ENCODE measurements around the gene TCF12.

DNA sequence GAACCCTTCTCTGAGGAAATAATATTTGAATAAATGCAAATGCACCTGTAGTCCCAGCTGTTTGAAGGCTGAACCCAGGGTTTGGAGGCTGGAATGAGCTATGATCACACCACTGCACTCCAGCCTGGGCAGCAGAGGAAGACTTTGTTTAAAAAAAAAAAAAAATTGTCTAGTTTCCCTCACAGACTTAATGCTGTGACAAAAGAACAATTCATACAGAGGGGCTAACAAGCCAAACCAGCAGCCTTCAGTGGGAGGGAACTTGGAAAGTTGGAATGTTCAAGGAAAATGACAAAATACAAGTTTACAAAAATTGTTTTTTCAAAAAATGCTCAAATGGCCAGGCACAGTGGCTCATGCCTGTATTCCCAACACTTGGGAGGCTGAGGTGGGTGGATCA is 229.8 kb downstream of the TCF12 start:
- no peak for TF ChIP-seq EZH2 (IDR thresholded peaks at IDR 0.05; ENCODE audit: low read length)
- TF ChIP-seq, protein P1, sequence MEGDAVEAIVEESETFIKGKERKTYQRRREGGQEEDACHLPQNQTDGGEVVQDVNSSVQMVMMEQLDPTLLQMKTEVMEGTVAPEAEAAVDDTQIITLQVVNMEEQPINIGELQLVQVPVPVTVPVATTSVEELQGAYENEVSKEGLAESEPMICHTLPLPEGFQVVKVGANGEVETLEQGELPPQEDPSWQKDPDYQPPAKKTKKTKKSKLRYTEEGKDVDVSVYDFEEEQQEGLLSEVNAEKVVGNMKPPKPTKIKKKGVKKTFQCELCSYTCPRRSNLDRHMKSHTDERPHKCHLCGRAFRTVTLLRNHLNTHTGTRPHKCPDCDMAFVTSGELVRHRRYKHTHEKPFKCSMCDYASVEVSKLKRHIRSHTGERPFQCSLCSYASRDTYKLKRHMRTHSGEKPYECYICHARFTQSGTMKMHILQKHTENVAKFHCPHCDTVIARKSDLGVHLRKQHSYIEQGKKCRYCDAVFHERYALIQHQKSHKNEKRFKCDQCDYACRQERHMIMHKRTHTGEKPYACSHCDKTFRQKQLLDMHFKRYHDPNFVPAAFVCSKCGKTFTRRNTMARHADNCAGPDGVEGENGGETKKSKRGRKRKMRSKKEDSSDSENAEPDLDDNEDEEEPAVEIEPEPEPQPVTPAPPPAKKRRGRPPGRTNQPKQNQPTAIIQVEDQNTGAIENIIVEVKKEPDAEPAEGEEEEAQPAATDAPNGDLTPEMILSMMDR (optimal IDR thresholded peaks at IDR 0.05 in 1 of 3, IDR thresholded peaks at IDR 0.05 in 1 of 3, conservative IDR thresholded peaks at IDR 0.05 in 1 of 3; ENCODE audit: extremely low read depth in 1 of 3, insufficient read depth in 2 of 3, low read length in 3 of 3): no peak

All from keratinocyte (primary cell).